ENCODE measurements around the gene LRRC57. TPM values are rescaled to one million over a fixed set of nuclear protein-coding genes. Genes with fewer than 3 reads are reported as not detected.

The LRRC57 gene
- total RNA-seq, 1 donor from 2014 or later = 18.1 TPM

- Histone ChIP-seq H2AFZ (replicated peaks) (no peak overlapping the region), H3K9me3 (ENCODE audit: low read depth) (no peaks in the 10 kb centered on the region), H3K36me3 (peaks cover 11% of the 10 kb centered on the region), H3K27ac (no peak overlapping the region), H3K4me2 (no peak overlapping the region), H3F3A (ENCODE audit: low read depth) (peaks cover 6% of the 10 kb centered on the region), H3K4me1 (no peaks in the 10 kb centered on the region), H3K4me3 (no peak overlapping the region), H3K79me2 (ENCODE audit: low read depth) (no peaks in the 10 kb centered on the region), H4K20me1 (ENCODE audit: low read depth) (no peaks in the 10 kb centered on the region), H3K9ac (no peak overlapping the region), H3K27me3 (no peaks in the 10 kb centered on the region)
- Mint-ChIP-seq H3K4me1 (no peaks in the 10 kb centered on the region), H3K36me3 (peaks cover 16% of the 10 kb centered on the region), H3K4me3 (no peak overlapping the region), H3K27ac (no peak overlapping the region), H3K9me3 (no peaks in the 10 kb centered on the region), H3K27me3 (ENCODE audit: insufficient read depth, low read depth) (no peaks in the 10 kb centered on the region)
- no peak for TF ChIP-seq EZH2 (IDR thresholded peaks at IDR 0.05)
- TF ChIP-seq CTCF (IDR thresholded peaks at IDR 0.05) = no peak
- TF ChIP-seq EZH2phosphoT487 (IDR thresholded peaks at IDR 0.05) = no peak
- DNase-seq (ENCODE audit: low spot score) = no peak
Observed at GRCh38 chr15:42533246-42533645, 15.3 kb downstream of the LRRC57 start.

- H3K36me3 ChIP-seq = peaks cover 11% of the 10 kb centered on the region
- peaks cover 13% of the 10 kb centered on the region for H3K36me3 Mint-ChIP-seq
- no peaks in the 10 kb centered on the region for H3K79me2 ChIP-seq (ENCODE audit: low read depth)
- H3K27me3 Mint-ChIP-seq (ENCODE audit: insufficient read depth, low read depth) = no peaks in the 10 kb centered on the region
- H3F3A ChIP-seq (ENCODE audit: low read depth) = no peaks in the 10 kb centered on the region
- H3K27ac ChIP-seq = no peak overlapping the region
- H3K4me2 ChIP-seq = no peak overlapping the region
- no peaks in the 10 kb centered on the region for H4K20me1 ChIP-seq (ENCODE audit: low read depth)
- H3K27ac Mint-ChIP-seq = no peak overlapping the region
- H3K9ac ChIP-seq = no peak overlapping the region
- no peaks in the 10 kb centered on the region for H3K9me3 ChIP-seq (ENCODE audit: low read depth)
- no peak overlapping the region for H3K4me3 ChIP-seq
- no peak for DNase-seq (ENCODE audit: low spot score)
- no peaks in the 10 kb centered on the region for H3K27me3 ChIP-seq
- no peaks in the 10 kb centered on the region for H3K9me3 Mint-ChIP-seq
- H2AFZ ChIP-seq (replicated peaks) = no peak overlapping the region
- H3K4me1 Mint-ChIP-seq = no peaks in the 10 kb centered on the region
- no peak overlapping the region for H3K4me3 Mint-ChIP-seq
- TF ChIP-seq EZH2 (IDR thresholded peaks at IDR 0.05) (no peak), CTCF (IDR thresholded peaks at IDR 0.05) (no peak), EZH2phosphoT487 (IDR thresholded peaks at IDR 0.05) (no peak)
- no peaks in the 10 kb centered on the region for H3K4me1 ChIP-seq
Observed at GRCh38 chr15:42528970-42529369, 19.6 kb downstream of the LRRC57 start.

GRCh38 chr15:42523331-42523730, 25.3 kb downstream of the LRRC57 start:
- no peak overlapping the region for H3K27ac Mint-ChIP-seq
- no peaks in the 10 kb centered on the region for H3K36me3 ChIP-seq
- no peak overlapping the region for H3K9ac ChIP-seq
- H3K27ac ChIP-seq = no peak overlapping the region
- H3K4me3 ChIP-seq = no peak overlapping the region
- no peaks in the 10 kb centered on the region for H3F3A ChIP-seq (ENCODE audit: low read depth)
- H3K4me2 ChIP-seq = no peak overlapping the region
- H3K79me2 ChIP-seq (ENCODE audit: low read depth) = no peaks in the 10 kb centered on the region
- no peak overlapping the region for H2AFZ ChIP-seq (replicated peaks)
- TF ChIP-seq EZH2 (IDR thresholded peaks at IDR 0.05) = no peak
- TF ChIP-seq EZH2phosphoT487 (IDR thresholded peaks at IDR 0.05) = no peak
- no peak for TF ChIP-seq CTCF (IDR thresholded peaks at IDR 0.05)
- DNase-seq (ENCODE audit: low spot score) = no peak
- H3K9me3 Mint-ChIP-seq = no peaks in the 10 kb centered on the region
- no peaks in the 10 kb centered on the region for H3K9me3 ChIP-seq (ENCODE audit: low read depth)
- H3K4me1 Mint-ChIP-seq = no peaks in the 10 kb centered on the region
- no peaks in the 10 kb centered on the region for H3K27me3 ChIP-seq
- no peaks in the 10 kb centered on the region for H4K20me1 ChIP-seq (ENCODE audit: low read depth)
- H3K27me3 Mint-ChIP-seq (ENCODE audit: insufficient read depth, low read depth) = no peaks in the 10 kb centered on the region
- H3K4me1 ChIP-seq = no peaks in the 10 kb centered on the region
- H3K4me3 Mint-ChIP-seq = no peak overlapping the region
- peaks cover 11% of the 10 kb centered on the region for H3K36me3 Mint-ChIP-seq

Data from neural progenitor cell (in vitro differentiated cells).